Common myeloid progenitor, CD34-positive (primary cell): ENCODE data around the gene GPR137.

Source experiments
- CTCF ChIA-PET: fragments of 350-600 bp; sonication (Branson Sonifier 250); formaldehyde crosslinking; loops from one replicate; lab custom pipeline; 2021; ENCODE audit warnings: antibody characterized with exemption; lab: Charles Lee
- POLR2A ChIA-PET: fragments of 350-600 bp; sonication (Branson Sonifier 250); formaldehyde crosslinking; loops from one replicate; lab custom pipeline; 2021; ENCODE audit warnings: antibody characterized with exemption; lab: Charles Lee
- DNase-seq, 3 donors: peaks; one replicate each; pipeline versions ENCODE4 v3.0.0 to v3.0.0-alpha.2; 2013
- H3K27ac ChIP-seq, 2 experiments: 1 replicate in 1 of 2; 2 replicates in 1 of 2; pipeline ENCODE4 v1.7.0; 2013; ENCODE audit warnings: inconsistent platforms in 2 of 2, low read length in 2 of 2, mild to moderate bottlenecking in 2 of 2, low read depth in 1 of 2, moderate library complexity in 1 of 2; ENCODE audit not compliant: severe bottlenecking in 2 of 2, insufficient read depth in 1 of 2, poor library complexity in 1 of 2
- H3K27me3 ChIP-seq, 5 experiments: replicated peaks in 2 of 5; 1 replicate in 3 of 5; 2 replicates in 2 of 5; pipeline versions ENCODE4 v1.6.1 to v1.7.0; 2013; ENCODE audit warnings: low read length in 4 of 5, mild to moderate bottlenecking in 2 of 5, moderate library complexity in 2 of 5, inconsistent platforms in 1 of 5; ENCODE audit not compliant: insufficient read depth in 5 of 5, control insufficient read depth in 4 of 5
- H3K36me3 ChIP-seq, 4 experiments: 1 replicate in 2 of 4; 2 replicates in 2 of 4; pipeline versions ENCODE4 v1.6.1 to v1.7.0; 2013; ENCODE audit warnings: low read length in 3 of 4, control low read depth in 1 of 4, mild to moderate bottlenecking in 1 of 4; ENCODE audit not compliant: control insufficient read depth in 4 of 4, insufficient read depth in 4 of 4
- H3K4me1 ChIP-seq, 4 experiments: 1 replicate in 3 of 4; 2 replicates in 1 of 4; pipeline versions ENCODE4 v1.6.1 to v1.7.1; 2013; ENCODE audit warnings: low read length in 3 of 4, mild to moderate bottlenecking in 3 of 4, control low read depth in 1 of 4, inconsistent platforms in 1 of 4, moderate library complexity in 1 of 4; ENCODE audit not compliant: control insufficient read depth in 4 of 4, insufficient read depth in 4 of 4; ENCODE audit errors: control extremely low read depth in 1 of 4
- H3K4me3 ChIP-seq, 7 experiments: 1 replicate in 4 of 7; 2 replicates in 3 of 7; pipeline versions ENCODE4 v1.5.1 to v1.7.0; 2013; ENCODE audit warnings: mild to moderate bottlenecking in 7 of 7, low read length in 6 of 7, moderate library complexity in 6 of 7, inconsistent platforms in 2 of 7, low read depth in 2 of 7, control low read depth in 1 of 7; ENCODE audit not compliant: insufficient read depth in 4 of 7, control insufficient read depth in 1 of 7; ENCODE audit errors: extremely low read depth in 1 of 7
- H3K9me3 ChIP-seq, 5 experiments: 1 replicate in 4 of 5; 2 replicates in 1 of 5; pipeline versions ENCODE4 v1.6.1 to v1.7.1; 2013; ENCODE audit warnings: low read length in 4 of 5, mild to moderate bottlenecking in 2 of 5, inconsistent platforms in 1 of 5, low read depth in 1 of 5, moderate library complexity in 1 of 5; ENCODE audit not compliant: control insufficient read depth in 4 of 5, insufficient read depth in 2 of 5; ENCODE audit errors: control extremely low read depth in 1 of 5
- WGBS: methylation state at CpG from one replicate; pipeline ENCODE4 v1.1.5; 2013; ENCODE audit not compliant: insufficient coverage; 5-methylcytosine and 5-hydroxymethylcytosine counted together

GPR137 gene

GRCh38 chr11:64330888-64331287, 45.2 kb downstream of the GPR137 start:
- Histone ChIP-seq H3K4me1 (peaks cover 0 to 34% (median 20%) of the 10 kb centered on the region in 4 experiments), H3K4me3 (no peak overlapping the region), H3K27ac (no peak overlapping the region), H3K27me3 (no peaks in the 10 kb centered on the region), H3K9me3 (no peaks in the 10 kb centered on the region), H3K36me3 (no peaks in the 10 kb centered on the region)
- peak in 1 of 3 donors; percentile 21 for DNase-seq
- CTCF ChIA-PET = interaction anchor here (0.7 to 11.1 kb wide), 18 partner anchors 8 to 728 kb away, joined by 3 to 136 read pairs (median 8); partner anchors contain the start of genes BAD, CCDC88B, ESRRA and PLCB3
- POLR2A ChIA-PET = interaction anchor here (0.7 to 1.9 kb wide), 4 partner anchors 9 to 26 kb away, joined by 3 to 18 read pairs (median 6); partner anchors contain the start of genes CCDC88B, ESRRA, PRDX5 and TRMT112
- WGBS = 89% methylated on average over 8 of the region's 11 CpGs

- H3K4me1 ChIP-seq = peaks cover 0 to 40% (median 20%) of the 10 kb centered on the region in 4 experiments
- H3K27ac ChIP-seq = peak overlapping the region in 1 of 2 experiments; percentile 27
- ChIA-PET CTCF (interaction anchor here (0.6 to 11.1 kb wide), 22 partner anchors 9 to 131 kb away, joined by 3 to 136 read pairs (median 6); partner anchors contain the start of genes BAD, CCDC88B, ESRRA and PLCB3), POLR2A (interaction anchor here (0.6 to 1.9 kb wide), 6 partner anchors 8 to 69 kb away, joined by 3 to 18 read pairs (median 4); partner anchors contain the start of genes CCDC88B, ESRRA, PRDX5 and TRMT112)
- 33% methylated on average over 17 of the region's 20 CpGs for WGBS
- no peaks in the 10 kb centered on the region for H3K9me3 ChIP-seq
- no peaks in the 10 kb centered on the region for H3K36me3 ChIP-seq
- peak; percentile 94 to 98 (median 97) for DNase-seq
- H3K27me3 ChIP-seq = no peaks in the 10 kb centered on the region
- peak overlapping the region in 3 of 7 experiments; percentile 8 to 36 (median 15) for H3K4me3 ChIP-seq
Observed at GRCh38 chr11:64331569-64332371, 46.1 kb downstream of the GPR137 start.

GRCh38 chr11:64333556-64333955, 47.9 kb downstream of the GPR137 start:
- Histone ChIP-seq H3K4me3 (no peak overlapping the region), H3K36me3 (no peaks in the 10 kb centered on the region), H3K4me1 (peaks cover 0 to 41% (median 20%) of the 10 kb centered on the region in 4 experiments), H3K27ac (no peak overlapping the region), H3K9me3 (no peaks in the 10 kb centered on the region), H3K27me3 (no peaks in the 10 kb centered on the region)
- CTCF ChIA-PET = interaction anchor here (1.2 to 11.1 kb wide), 6 partner anchors 8 to 128 kb away, joined by 3 to 136 read pairs (median 27); partner anchors contain the start of genes CCDC88B, PRDX5 and TRMT112
- WGBS = 100% methylated on average over 4 of the region's 8 CpGs
- POLR2A ChIA-PET = no interaction called here
- DNase-seq = peak in 1 of 3 donors; percentile 47

GRCh38 chr11:64334764-64335735, 49.4 kb downstream of the GPR137 start:
- peak; percentile 82 to 95 (median 94) for DNase-seq
- Histone ChIP-seq H3K27me3 (no peaks in the 10 kb centered on the region), H3K9me3 (no peaks in the 10 kb centered on the region), H3K27ac (no peak overlapping the region), H3K36me3 (no peaks in the 10 kb centered on the region), H3K4me3 (no peak overlapping the region), H3K4me1 (peaks cover 5 to 55% (median 28%) of the 10 kb centered on the region in 4 experiments)
- 83% methylated on average over 3 of the region's 13 CpGs for WGBS
- CTCF ChIA-PET = interaction anchor here (0.7 to 11.1 kb wide), 9 partner anchors 9 to 131 kb away, joined by 3 to 136 read pairs (median 4); partner anchors contain the start of genes PRDX5 and TRMT112
- POLR2A ChIA-PET = interaction anchor here (1.3 kb wide), 1 partner anchor 18 kb away, joined by 5 read pairs; the partner anchor contains the start of genes PRDX5 and TRMT112

GRCh38 chr11:64337538-64338249, 52.0 kb downstream of the GPR137 start:
- ChIA-PET POLR2A (no interaction called here), CTCF (interaction anchor here (0.6 to 11.1 kb wide), 7 partner anchors 9 to 228 kb away, joined by 3 to 136 read pairs (median 3); partner anchors contain the start of genes PRDX5 and TRMT112)
- WGBS = 98% methylated on average over 4 of the region's 8 CpGs

GRCh38 chr11:64338716-64339115, 53.1 kb downstream of the GPR137 start:
- peaks cover 0 to 3% (median under 1%) of the 10 kb centered on the region in 4 experiments for H3K36me3 ChIP-seq
- H3K4me3 ChIP-seq = no peak overlapping the region
- H3K27ac ChIP-seq = no peak overlapping the region
- no peaks in the 10 kb centered on the region for H3K9me3 ChIP-seq
- DNase-seq = no peak
- H3K27me3 ChIP-seq = no peaks in the 10 kb centered on the region
- ChIA-PET CTCF (interaction anchor here (0.6 to 11.1 kb wide), 7 partner anchors 14 to 227 kb away, joined by 3 to 136 read pairs (median 3); partner anchors contain the start of genes PRDX5 and TRMT112), POLR2A (no interaction called here)
- 98% methylated on average over 7 of the region's 8 CpGs for WGBS
- H3K4me1 ChIP-seq = peaks cover 5 to 64% (median 40%) of the 10 kb centered on the region in 4 experiments

More at GRCh38 chr11:64337538-64338249, 52.0 kb downstream of the GPR137 start:
- H3K27ac ChIP-seq = no peak overlapping the region
- no peaks in the 10 kb centered on the region for H3K27me3 ChIP-seq
- H3K4me3 ChIP-seq = no peak overlapping the region
- no peak for DNase-seq
- peaks cover 5 to 60% (median 38%) of the 10 kb centered on the region in 4 experiments for H3K4me1 ChIP-seq
- H3K36me3 ChIP-seq = no peaks in the 10 kb centered on the region
- no peaks in the 10 kb centered on the region for H3K9me3 ChIP-seq
